Smooth muscle cell of the umbilical artery (primary cell): ENCODE measurements around the gene MMP26. TPM values are rescaled to one million over a fixed set of nuclear protein-coding genes. Genes with fewer than 3 reads are reported as not detected.

Experiments used
- total RNA-seq: library from RNA; depleted of rRNA; stranded (reverse); fragments of >200 nt; gene quantifications from 2 replicates; pipeline ENCODE4 v1.2.3, GENCODE V29; 2014

MMP26 gene
- not detected in 2 replicates for total RNA-seq

DNA sequence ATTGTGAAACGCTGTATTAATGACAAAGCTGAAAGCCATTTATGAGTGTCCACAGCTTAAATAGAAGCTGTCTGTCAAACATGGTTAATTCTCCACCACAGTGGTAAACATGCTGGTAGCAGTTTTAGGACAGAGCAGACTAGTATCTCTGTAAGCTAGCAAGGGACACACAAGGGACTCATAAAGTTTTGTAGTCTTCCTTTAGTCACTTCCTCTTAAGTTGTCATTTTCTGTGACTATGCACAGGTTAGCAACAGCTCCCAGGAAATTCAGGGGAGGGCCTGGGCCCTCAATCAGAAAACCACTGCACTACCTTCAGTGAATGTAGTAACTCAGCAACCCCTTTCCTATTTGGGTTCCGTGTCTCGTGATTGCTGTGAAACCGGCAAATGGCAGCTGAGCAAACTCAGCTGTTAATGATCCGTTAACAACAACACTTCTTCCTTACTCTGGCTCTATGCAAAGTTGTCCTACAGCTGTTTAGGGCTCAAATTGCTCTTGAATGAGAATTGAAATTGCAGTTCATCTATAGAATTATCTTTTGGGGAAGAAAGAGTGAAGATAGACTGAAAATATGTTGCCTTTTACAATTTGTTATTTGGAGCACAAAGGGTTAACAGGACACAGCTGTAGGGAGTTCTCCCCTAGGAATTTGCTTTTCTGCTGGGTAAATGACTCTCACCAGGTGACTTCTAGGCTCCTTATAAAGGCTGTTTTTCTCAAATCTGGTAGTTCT, at the start of gene MMP26:
Gene MMP26 (plus strand): TSS at position 731 of the 736 bp plus-strand sequence.

DNA sequence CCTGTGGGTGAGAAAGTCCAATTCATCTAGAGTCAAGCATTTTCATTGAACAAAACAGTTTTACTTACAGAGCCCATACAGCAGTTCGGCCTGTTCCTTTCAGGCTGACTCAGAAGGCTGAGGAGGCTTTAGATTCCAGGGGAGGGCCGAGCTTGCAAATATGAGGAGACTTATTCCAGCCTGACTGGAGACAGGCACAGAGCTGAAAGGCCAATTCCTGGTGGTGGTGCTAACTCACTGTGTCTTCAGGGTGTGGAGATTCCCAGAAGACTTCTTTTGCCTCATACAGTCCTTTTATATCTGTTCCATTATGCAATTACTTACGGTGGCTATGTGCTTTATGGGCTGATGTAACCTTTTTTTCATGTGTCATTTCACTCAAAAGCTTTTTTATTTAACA, 7.0 kb upstream of the MMP26 start, which contains the start of gene OR51E2:
Gene OR51E2 (minus strand): TSS at position 269 of the 400 bp plus-strand sequence. CDS start 15,142 bp downstream, outside the sequence.

Other genes starting within 250 kb of the MMP26 start
- gene OR52K1, start 222.1 kb upstream of the MMP26 start, total RNA-seq, result not detected in 2 replicates
- gene OR52M1, start 159.6 kb upstream of the MMP26 start, total RNA-seq, result not detected in 2 replicates
- not detected in 2 replicates for gene OR52I2, start 123.0 kb upstream of the MMP26 start, total RNA-seq
- not detected in 2 replicates for gene OR52I1, start 110.7 kb upstream of the MMP26 start, total RNA-seq
- 10.2 and 11.9 TPM in 2 replicates for gene TRIM68, start 96.6 kb upstream of the MMP26 start, total RNA-seq
- not detected in 2 replicates for gene OR51D1, start 67.3 kb upstream of the MMP26 start, total RNA-seq
- gene OR51E1, start 60.8 kb upstream of the MMP26 start, total RNA-seq, result under 0.01 TPM in 1 of 2 replicates, not detected in the other
- 0.59 and 1.8 TPM in 2 replicates for gene OR51E2, start 6.9 kb upstream of the MMP26 start, total RNA-seq
- gene OR51F1, start 65.2 kb downstream of the MMP26 start, total RNA-seq, result not detected in 2 replicates
- not detected in 2 replicates for gene OR52R1, start 99.6 kb downstream of the MMP26 start, total RNA-seq
- not detected in 2 replicates for gene OR51F2, start 116.5 kb downstream of the MMP26 start, total RNA-seq
- not detected in 2 replicates for gene OR51S1, start 144.4 kb downstream of the MMP26 start, total RNA-seq
- gene OR51T1, start 177.1 kb downstream of the MMP26 start, total RNA-seq, result not detected in 2 replicates
- gene OR51A7, start 199.0 kb downstream of the MMP26 start, total RNA-seq, result not detected in 2 replicates
- not detected in 2 replicates for gene OR51G2, start 214.6 kb downstream of the MMP26 start, total RNA-seq
- not detected in 2 replicates for gene OR51G1, start 219.6 kb downstream of the MMP26 start, total RNA-seq
- gene OR51A4, start 242.8 kb downstream of the MMP26 start, total RNA-seq, result not detected in 2 replicates